GM12878 (cell line): ENCODE results near the gene RBM10. TPM values are rescaled to one million over a fixed set of nuclear protein-coding genes. Genes with fewer than 3 reads are reported as not detected.

Experiments used
- ATAC-seq: fragments of 200-7000 bp; cut with Tn5 transposase; 3 replicates; pipeline ENCODE4 v1.9.1; 2020; ENCODE audit warnings: mild to moderate bottlenecking, moderate library complexity
- BruUV-seq: library from RNA; stranded (reverse); fragments of 400-500 nt; replicated peaks from 2 replicates; lab custom pipeline; 2021; lab: Mats Ljungman, UMichigan
- CTCF ChIA-PET: fragments of 300-600 bp; sonication (Branson Sonifier 250); formaldehyde crosslinking; extraction: SDS; loops from one replicate; lab custom pipeline; 2021; ENCODE audit warnings: inconsistent platforms; lab: Yijun Ruan, JAX
- POLR2A ChIA-PET: fragments of 350-600 bp; formaldehyde crosslinking; extraction: SDS; loops from one replicate; lab custom pipeline; 2021; ENCODE audit warnings: inconsistent platforms; lab: Charles Lee
- RAD21 ChIA-PET: fragments of 300-600 bp; sonication (Branson Sonifier 250); formaldehyde crosslinking; loops from one replicate; lab custom pipeline; 2023; ENCODE audit warnings: antibody characterized with exemption; ENCODE audit not compliant: unreplicated experiment; lab: Charles Lee
- SMC1A ChIA-PET: fragments of 300-600 bp; sonication (Branson Sonifier 250); formaldehyde crosslinking; loops from one replicate; lab custom pipeline; 2023; ENCODE audit not compliant: unreplicated experiment, uncharacterized antibody; lab: Charles Lee
- DNase-seq: peaks from one replicate; pipeline ENCODE4 v3.0.0-alpha.2; 2011; ENCODE audit warnings: low read depth, low spot score
- FAIRE-seq: peaks from 3 replicates; lab custom pipeline; 2011; peaks lifted over from hg19 to GRCh38; lab: Jason Lieb, UNC
- H2AFZ ChIP-seq: 2 replicates; pipeline ENCODE4 v1.6.0; 2011; ENCODE audit warnings: low read depth, low read length, control low read depth; ENCODE audit not compliant: control insufficient read depth
- H3K27ac ChIP-seq: 2 replicates; pipeline ENCODE4 v1.5.1; 2011; ENCODE audit warnings: control low read depth; ENCODE audit not compliant: control insufficient read depth, insufficient read depth
- H3K27me3 ChIP-seq, 2 experiments: replicated peaks in 1 of 2; 2 replicates each; pipeline versions ENCODE4 v1.6.0 to v1.6.1; 2011; ENCODE audit warnings: low read length in 1 of 2; ENCODE audit not compliant: control insufficient read depth in 2 of 2, insufficient read depth in 2 of 2
- H3K36me3 ChIP-seq, 2 experiments: 2 replicates each; pipeline ENCODE4 v1.5.1; 2011; ENCODE audit warnings: low read length in 1 of 2; ENCODE audit not compliant: control insufficient read depth in 2 of 2, insufficient read depth in 2 of 2
- H3K4me1 ChIP-seq: 2 replicates; pipeline ENCODE4 v1.6.1; 2011; ENCODE audit warnings: mild to moderate bottlenecking, low read length, moderate library complexity, mixed read lengths; ENCODE audit not compliant: control insufficient read depth, insufficient read depth
- H3K4me2 ChIP-seq: 2 replicates; pipeline ENCODE4 v1.6.0; 2011; ENCODE audit warnings: control low read depth; ENCODE audit not compliant: control insufficient read depth, insufficient read depth
- H3K4me3 ChIP-seq: fragments of 200-600 bp; sonication (generic); 2 replicates; pipeline ENCODE4 v1.5.1; 2016
- H3K79me2 ChIP-seq: 2 replicates; pipeline ENCODE4 v1.6.0; 2011; ENCODE audit warnings: low read length; ENCODE audit not compliant: control insufficient read depth, insufficient read depth
- H3K9ac ChIP-seq: 2 replicates; pipeline ENCODE4 v1.8.0; 2011; ENCODE audit warnings: low read length, control low read depth, mixed read lengths; ENCODE audit not compliant: control insufficient read depth, insufficient read depth
- H3K9me3 ChIP-seq: replicated peaks from 3 replicates; pipeline ENCODE4 v1.5.1; 2011; ENCODE audit warnings: mild to moderate bottlenecking, low read length; ENCODE audit not compliant: control insufficient read depth, insufficient read depth
- H4K20me1 ChIP-seq: 2 replicates; pipeline ENCODE4 v1.6.0; 2011; ENCODE audit not compliant: control insufficient read depth, insufficient read depth
- BCL11A ChIP-seq: IDR thresholded peaks from 2 replicates; pipeline ENCODE4 v1.6.1; 2011; ENCODE audit warnings: low read depth, low read length
- BHLHE40 ChIP-seq, 2 experiments: fragments of 450-650 bp in 1 of 2; IDR thresholded peaks; 2 replicates each; pipeline ENCODE4 v1.6.1; 2011 to 2017; ENCODE audit warnings: low read depth in 2 of 2, borderline replicate concordance in 1 of 2, improper control_type of control experiment in 1 of 2, low read length in 1 of 2, mild to moderate bottlenecking in 1 of 2
- BMI1 ChIP-seq: fragments of 450-650 bp; IDR thresholded peaks from 2 replicates; pipeline ENCODE4 v1.6.1; 2016; ENCODE audit warnings: mild to moderate bottlenecking, moderate library complexity, borderline replicate concordance
- CBX5 ChIP-seq: sonication (generic); IDR thresholded peaks from 2 replicates; pipeline ENCODE4 v1.6.1; 2016; ENCODE audit warnings: low read depth, moderate library complexity, mild to moderate bottlenecking, inconsistent platforms
- CREM ChIP-seq: IDR thresholded peaks from 2 replicates; pipeline ENCODE4 v1.6.1; 2014; ENCODE audit warnings: antibody characterized with exemption, low read depth
- GABPA ChIP-seq: IDR thresholded peaks from 2 replicates; pipeline ENCODE4 v1.6.1; 2014; ENCODE audit warnings: antibody characterized with exemption, low read depth, mild to moderate bottlenecking, inconsistent platforms
- NFIC ChIP-seq: IDR thresholded peaks from 2 replicates; pipeline ENCODE4 v1.6.1; 2012; ENCODE audit warnings: low read depth, mild to moderate bottlenecking, inconsistent platforms, low read length, moderate library complexity
- POLR2AphosphoS2 ChIP-seq: IDR thresholded peaks from 2 replicates; pipeline ENCODE4 v1.6.1; 2011; ENCODE audit warnings: low read depth, mild to moderate bottlenecking, low read length, improper control_type of control experiment, moderate library complexity
- REST ChIP-seq: IDR thresholded peaks from 2 replicates; pipeline ENCODE4 v1.6.1; 2012; ENCODE audit warnings: mild to moderate bottlenecking, low read depth, low read length
- SKIL ChIP-seq: fragments of 450-650 bp; IDR thresholded peaks from 2 replicates; pipeline ENCODE4 v1.6.1; 2017; ENCODE audit warnings: mild to moderate bottlenecking, low read depth, inconsistent platforms; ENCODE audit not compliant: poor library complexity, severe bottlenecking
- SMC3 ChIP-seq: IDR thresholded peaks from 2 replicates; pipeline ENCODE4 v1.6.1; 2011; ENCODE audit warnings: low read length, improper control_type of control experiment, borderline replicate concordance
- SUPT20H ChIP-seq: IDR thresholded peaks from 2 replicates; pipeline ENCODE4 v1.6.1; 2011; ENCODE audit warnings: low read depth, mild to moderate bottlenecking, low read length, moderate library complexity, borderline replicate concordance; ENCODE audit not compliant: control insufficient read depth
- WGBS: methylation state at CpG from one replicate; pipeline ENCODE4 v1.1.6; 2016; ENCODE audit warnings: low lambda C conversion rate; ENCODE audit not compliant: insufficient replicate concordance, insufficient coverage; ENCODE audit errors: missing lambda C conversion rate; 5-methylcytosine and 5-hydroxymethylcytosine counted together
- in situ Hi-C: fragments of 300-500 bp; cut with MboI; formaldehyde crosslinking; loops from 9 replicates; pipeline ENCODE4 v1.14.3; 2018; ENCODE audit warnings: mixed read lengths
- intact Hi-C: fragments of 100-400 bp; cut with micrococcal nuclease; formaldehyde crosslinking; loops from one replicate; pipeline ENCODE4 v1.14.2; 2022; ENCODE audit not compliant: unreplicated experiment
- polyA plus RNA-seq, 11 experiments: library from polyadenylated mRNA; depleted of rRNA in 4 of 11; unstranded in 6 of 11; stranded (reverse) in 5 of 11; fragments of >200 nt; fragmentation: Nextera tagmentation in 4 of 11; fragmentation: Illumina TruSeq in 1 of 11; extraction: Ambion mirVana in 4 of 11; extraction: Trizol in 1 of 11; gene quantifications; 1 replicate in 1 of 11; 2 replicates in 10 of 11; pipeline versions ENCODE4 v1.2.1 to v1.2.3, GENCODE V29; 2011 to 2016; ENCODE audit warnings: inconsistent platforms in 2 of 11, missing spikeins in 2 of 11, low read depth in 1 of 11
- total RNA-seq, 4 experiments: library from RNA; depleted of rRNA in 3 of 4; stranded (reverse); fragments of >200 nt in 3 of 4; fragmentation: Illumina TruSeq in 1 of 4; extraction: Trizol in 1 of 4; gene quantifications; 2 replicates each; pipeline versions ENCODE4 v1.2.1 to v1.2.3, GENCODE V29; 2013 to 2021
- TF ChIP-seq, protein P1 (sequence below): fragments of 450-650 bp; IDR thresholded peaks from 2 replicates; pipeline ENCODE4 v1.6.1; 2016; ENCODE audit warnings: mild to moderate bottlenecking

The RBM10 gene
- total and polyA plus RNA-seq, 10 of the 15 experiments (the other 5 are each of a cell fraction or from before 2014, with no cell fraction given), result 1.4 to 60.0 (median 29.8) TPM

GRCh38 chrX:47177079-47177478 lies 32.1 kb downstream of the RBM10 start (continued):
- TF ChIP-seq BHLHE40 (IDR thresholded peaks at IDR 0.05; ENCODE audit: borderline replicate concordance in 1 of 2, low read depth in 2 of 2, low read length in 1 of 2) (no peak), SUPT20H (no peak)

- Histone ChIP-seq H3K36me3 (peaks cover 0 to 19% of the 10 kb centered on the region in 2 experiments; a peak in 3 of 4 replicates), H3K27ac (no peak overlapping the region), H3K9me3 (no peaks in the 10 kb centered on the region), H3K4me1 (no peaks in the 10 kb centered on the region), H3K4me3 (no peak overlapping the region), H3K9ac (no peak overlapping the region), H3K27me3 (no peaks in the 10 kb centered on the region; a peak in 1 of 4 replicates), H4K20me1 (no peaks in the 10 kb centered on the region), H2AFZ (no peak overlapping the region), H3K4me2 (no peak overlapping the region), H3K79me2 (no peaks in the 10 kb centered on the region)
- SMC1A ChIA-PET, result no interaction called here
- FAIRE-seq (no peak), ATAC-seq (no peak), DNase-seq (no peak)
- POLR2A ChIA-PET, result no interaction called here
- no TSS peak for BruUV-seq
- intact Hi-C loops (no loop called here), in situ Hi-C loops (no loop called here)
- 67% methylated on average over 5 of the region's 5 CpGs for WGBS
- CTCF ChIA-PET, result no interaction called here
- RAD21 ChIA-PET, result no interaction called here
- TF ChIP-seq BMI1, result no peak
- TF ChIP-seq SUPT20H, result no peak
- no peak for TF ChIP-seq SKIL
- TF ChIP-seq POLR2AphosphoS2, result no peak
- no peak for TF ChIP-seq CBX5
- no peak for TF ChIP-seq BCL11A
- TF ChIP-seq SMC3, result no peak
- TF ChIP-seq REST, result no peak
- TF ChIP-seq NFIC, result no peak
- no peak for TF ChIP-seq GABPA
- TF ChIP-seq CREM, result no peak
- TF ChIP-seq, protein P1, sequence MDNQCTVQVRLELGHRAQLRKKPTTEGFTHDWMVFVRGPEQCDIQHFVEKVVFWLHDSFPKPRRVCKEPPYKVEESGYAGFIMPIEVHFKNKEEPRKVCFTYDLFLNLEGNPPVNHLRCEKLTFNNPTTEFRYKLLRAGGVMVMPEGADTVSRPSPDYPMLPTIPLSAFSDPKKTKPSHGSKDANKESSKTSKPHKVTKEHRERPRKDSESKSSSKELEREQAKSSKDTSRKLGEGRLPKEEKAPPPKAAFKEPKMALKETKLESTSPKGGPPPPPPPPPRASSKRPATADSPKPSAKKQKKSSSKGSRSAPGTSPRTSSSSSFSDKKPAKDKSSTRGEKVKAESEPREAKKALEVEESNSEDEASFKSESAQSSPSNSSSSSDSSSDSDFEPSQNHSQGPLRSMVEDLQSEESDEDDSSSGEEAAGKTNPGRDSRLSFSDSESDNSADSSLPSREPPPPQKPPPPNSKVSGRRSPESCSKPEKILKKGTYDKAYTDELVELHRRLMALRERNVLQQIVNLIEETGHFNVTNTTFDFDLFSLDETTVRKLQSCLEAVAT, result no peak
Measured at GRCh38 chrX:47178337-47178736, 33.3 kb downstream of the RBM10 start.
